MM.1S (cell line): ENCODE results near the gene ACTR1B.

Source experiments
- DNase-seq: peaks from one replicate; pipeline ENCODE4 v3.0.0-alpha.2; 2015
- H2AFZ ChIP-seq: fragments of 300-600 bp; sonication (generic); 2 replicates; pipeline ENCODE4 v1.6.0; 2016; ENCODE audit warnings: antibody characterized with exemption, low read length
- H3F3A ChIP-seq: fragments of 300-600 bp; sonication (generic); 2 replicates; pipeline ENCODE4 v1.6.1; 2016; ENCODE audit warnings: mild to moderate bottlenecking, antibody characterized with exemption, low read length, moderate library complexity, mixed read lengths; ENCODE audit not compliant: insufficient read depth
- H3K27ac ChIP-seq: fragments of 300-600 bp; sonication (generic); 2 replicates; pipeline ENCODE4 v1.5.1; 2016; ENCODE audit warnings: mild to moderate bottlenecking, low read length
- H3K27me3 ChIP-seq: fragments of 300-600 bp; sonication (generic); replicated peaks from 2 replicates; pipeline ENCODE4 v1.6.0; 2016; ENCODE audit warnings: low read length; ENCODE audit not compliant: insufficient read depth
- H3K36me3 ChIP-seq: fragments of 300-600 bp; sonication (generic); replicated peaks from 2 replicates; pipeline ENCODE4 v1.6.1; 2016; ENCODE audit warnings: mild to moderate bottlenecking, low read length, mixed read lengths; ENCODE audit not compliant: insufficient read depth
- H3K4me1 ChIP-seq: fragments of 300-600 bp; sonication (generic); 2 replicates; pipeline ENCODE4 v1.6.1; 2016; ENCODE audit warnings: low read length, mixed read lengths
- H3K4me2 ChIP-seq: fragments of 300-600 bp; sonication (generic); 2 replicates; pipeline ENCODE4 v1.6.0; 2016; ENCODE audit warnings: low read depth, low read length
- H3K4me3 ChIP-seq: fragments of 300-600 bp; sonication (generic); 2 replicates; pipeline ENCODE4 v1.5.1; 2016; ENCODE audit warnings: low read length, mixed read lengths
- H3K79me2 ChIP-seq: fragments of 300-600 bp; sonication (generic); 2 replicates; pipeline ENCODE4 v1.6.1; 2016; ENCODE audit warnings: mixed run types, low read length, mixed read lengths
- H3K9ac ChIP-seq: fragments of 300-600 bp; sonication (generic); 2 replicates; pipeline ENCODE4 v1.6.1; 2016; ENCODE audit warnings: low read length, mixed read lengths
- H3K9me2 ChIP-seq: fragments of 300-600 bp; sonication (generic); replicated peaks from 2 replicates; pipeline ENCODE4 v1.6.1; 2016; ENCODE audit warnings: mild to moderate bottlenecking, low read length, mixed read lengths; ENCODE audit not compliant: insufficient read depth
- H3K9me3 ChIP-seq: fragments of 300-600 bp; sonication (generic); replicated peaks from 2 replicates; pipeline ENCODE4 v1.6.1; 2016; ENCODE audit warnings: mild to moderate bottlenecking, low read length, mixed read lengths; ENCODE audit not compliant: insufficient read depth
- H4K20me1 ChIP-seq: fragments of 300-600 bp; sonication (generic); 2 replicates; pipeline ENCODE4 v1.6.1; 2016; ENCODE audit warnings: mild to moderate bottlenecking, low read length, moderate library complexity, mixed read lengths; ENCODE audit not compliant: insufficient read depth
- CTCF ChIP-seq: fragments of 300-600 bp; sonication (generic); IDR thresholded peaks from 2 replicates; pipeline ENCODE4 v1.5.1; 2016; ENCODE audit warnings: antibody characterized with exemption, low read length, mixed read lengths
- EZH2 ChIP-seq: fragments of 300-600 bp; sonication (generic); optimal IDR thresholded peaks from 2 replicates; pipeline ENCODE3; 2017; ENCODE audit warnings: low read depth, mild to moderate bottlenecking, antibody characterized with exemption, low read length, mixed read lengths
- EZH2phosphoT487 ChIP-seq: fragments of 300-600 bp; sonication (generic); IDR thresholded peaks from 2 replicates; pipeline ENCODE4 v1.6.1; 2018; ENCODE audit warnings: antibody characterized with exemption, low read length

Gene ACTR1B

GRCh38 chr2:97671526-97671925 is 7.7 kb upstream of the ACTR1B start:
- Histone ChIP-seq H3K27me3 (no peaks in the 10 kb centered on the region), H3K79me2 (no peaks in the 10 kb centered on the region), H4K20me1 (no peaks in the 10 kb centered on the region), H3K4me3 (no peak overlapping the region), H3K4me2 (no peak overlapping the region), H3K27ac (no peak overlapping the region), H3F3A (no peaks in the 10 kb centered on the region), H3K9me2 (no peaks in the 10 kb centered on the region), H3K9me3 (no peaks in the 10 kb centered on the region), H2AFZ (no peak overlapping the region), H3K36me3 (no peaks in the 10 kb centered on the region), H3K9ac (no peak overlapping the region), H3K4me1 (no peaks in the 10 kb centered on the region)
- TF ChIP-seq CTCF (no peak), EZH2phosphoT487 (no peak), EZH2 (no peak)
- no peak for DNase-seq

GRCh38 chr2:97670471-97670870 is 6.6 kb upstream of the ACTR1B start:
- no peaks in the 10 kb centered on the region for H3K79me2 ChIP-seq
- DNase-seq: no peak
- H3K27ac ChIP-seq: no peak overlapping the region
- no peak overlapping the region for H3K9ac ChIP-seq
- no peak overlapping the region for H3K4me3 ChIP-seq
- no peaks in the 10 kb centered on the region for H3F3A ChIP-seq
- H3K9me3 ChIP-seq: no peaks in the 10 kb centered on the region
- TF ChIP-seq EZH2phosphoT487: no peak
- no peak for TF ChIP-seq CTCF
- no peak for TF ChIP-seq EZH2
- no peaks in the 10 kb centered on the region for H3K27me3 ChIP-seq
- no peaks in the 10 kb centered on the region for H3K9me2 ChIP-seq
- no peak overlapping the region for H2AFZ ChIP-seq
- no peaks in the 10 kb centered on the region for H3K36me3 ChIP-seq
- no peak overlapping the region for H3K4me2 ChIP-seq
- no peaks in the 10 kb centered on the region for H3K4me1 ChIP-seq
- no peaks in the 10 kb centered on the region for H4K20me1 ChIP-seq

GRCh38 chr2:97669448-97669847 is 5.6 kb upstream of the ACTR1B start, which contains the start of gene C2orf92:
C2orf92 (plus strand) TSS chr2:97669713; CDS start chr2:97669789, 76 bp downstream.
- Histone ChIP-seq H3K4me1 (peaks cover 5% of the 10 kb centered on the region; the same call in 1 of the 2 replicates), H2AFZ (no peak within 1 kb of the TSS), H3K4me2 (no peak within 1 kb of the TSS), H3K79me2 (no peaks in the 10 kb centered on the region), H3K27me3 (no peaks in the 10 kb centered on the region), H3F3A (peaks cover 6% of the 10 kb centered on the region; the same call in 1 of the 2 replicates), H3K9me3 (no peaks in the 10 kb centered on the region), H3K9me2 (no peaks in the 10 kb centered on the region), H3K36me3 (no peaks in the 10 kb centered on the region), H3K4me3 (no peak within 1 kb of the TSS), H3K27ac (no peak within 1 kb of the TSS), H4K20me1 (no peaks in the 10 kb centered on the region), H3K9ac (no peak within 1 kb of the TSS)
- DNase-seq: no peak
- TF ChIP-seq EZH2: no peak
- TF ChIP-seq CTCF: no peak
- no peak for TF ChIP-seq EZH2phosphoT487
